Retinal pigment epithelial cell (primary cell): ENCODE data around the gene GEMIN5.

ENCODE experiments used
- DNase-seq: peaks from one replicate; pipeline ENCODE4 v3.0.0-alpha.2; 2010; ENCODE audit warnings: low read depth
- H3K4me3 ChIP-seq: 2 replicates; pipeline ENCODE4 v1.5.1; 2011; ENCODE audit warnings: mild to moderate bottlenecking, low read length, control low read depth, moderate library complexity
- CTCF ChIP-seq: conservative IDR thresholded peaks from 2 replicates; pipeline ENCODE4 v1.5.1; 2011; ENCODE audit warnings: low read depth, low read length, control low read depth, inconsistent platforms

Gene GEMIN5

DNA sequence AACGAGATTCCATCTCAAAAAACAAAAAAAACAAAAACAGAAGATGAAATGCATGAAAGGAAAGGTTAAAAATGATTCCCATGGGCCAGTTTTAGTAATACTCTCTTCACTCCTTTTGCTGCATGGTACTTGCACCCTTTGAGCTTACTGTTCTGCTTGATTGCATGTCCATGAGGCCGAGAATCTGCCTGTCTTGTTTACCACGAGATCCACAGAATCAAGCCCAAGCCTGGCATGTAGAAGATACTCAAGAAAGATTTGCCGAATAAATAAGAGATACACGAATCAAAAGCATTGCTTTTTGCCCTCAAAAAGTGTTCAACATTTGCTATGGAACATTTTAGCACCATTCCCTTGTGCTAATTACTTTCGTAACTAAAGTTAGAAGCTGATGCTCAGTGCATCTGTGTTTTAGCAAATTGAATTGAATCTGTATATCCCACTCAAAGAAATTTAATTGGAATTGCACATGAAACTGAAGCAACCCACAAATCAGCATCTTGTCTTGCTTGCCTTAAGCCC, 88.7 kb downstream of the GEMIN5 start:
- no peak for DNase-seq
- TF ChIP-seq CTCF, result no peak
- no peak overlapping the region for H3K4me3 ChIP-seq

DNA sequence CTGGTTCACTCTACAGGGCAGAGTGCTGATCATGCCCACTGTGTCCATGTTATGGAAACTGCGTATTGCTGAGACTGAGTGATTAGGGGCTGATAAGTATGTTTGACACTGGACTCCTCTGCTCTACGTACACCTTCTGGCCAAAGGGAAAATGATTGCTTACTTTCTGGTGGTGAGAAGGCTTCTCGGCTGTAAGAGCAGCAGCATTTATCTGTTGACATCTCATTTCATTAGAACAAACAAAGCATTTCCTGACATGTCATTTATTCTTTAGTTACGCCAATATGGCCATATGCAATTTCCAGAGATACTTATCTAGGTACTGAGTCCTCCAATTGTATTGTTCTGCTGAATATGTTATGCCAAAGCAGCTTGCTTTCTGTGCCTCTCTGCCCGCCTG, 93.2 kb downstream of the GEMIN5 start:
- no peak for TF ChIP-seq CTCF
- H3K4me3 ChIP-seq, result no peak overlapping the region
- no peak for DNase-seq

- DNase-seq, result no peak
- no peak for TF ChIP-seq CTCF
- H3K4me3 ChIP-seq, result no peak overlapping the region
Measured at GRCh38 chr5:154842689-154843530, 95.1 kb downstream of the GEMIN5 start.

- no peak for TF ChIP-seq CTCF
- no peak for DNase-seq
- no peak overlapping the region for H3K4me3 ChIP-seq
Measured at GRCh38 chr5:154841273-154841661, 96.7 kb downstream of the GEMIN5 start.

DNA sequence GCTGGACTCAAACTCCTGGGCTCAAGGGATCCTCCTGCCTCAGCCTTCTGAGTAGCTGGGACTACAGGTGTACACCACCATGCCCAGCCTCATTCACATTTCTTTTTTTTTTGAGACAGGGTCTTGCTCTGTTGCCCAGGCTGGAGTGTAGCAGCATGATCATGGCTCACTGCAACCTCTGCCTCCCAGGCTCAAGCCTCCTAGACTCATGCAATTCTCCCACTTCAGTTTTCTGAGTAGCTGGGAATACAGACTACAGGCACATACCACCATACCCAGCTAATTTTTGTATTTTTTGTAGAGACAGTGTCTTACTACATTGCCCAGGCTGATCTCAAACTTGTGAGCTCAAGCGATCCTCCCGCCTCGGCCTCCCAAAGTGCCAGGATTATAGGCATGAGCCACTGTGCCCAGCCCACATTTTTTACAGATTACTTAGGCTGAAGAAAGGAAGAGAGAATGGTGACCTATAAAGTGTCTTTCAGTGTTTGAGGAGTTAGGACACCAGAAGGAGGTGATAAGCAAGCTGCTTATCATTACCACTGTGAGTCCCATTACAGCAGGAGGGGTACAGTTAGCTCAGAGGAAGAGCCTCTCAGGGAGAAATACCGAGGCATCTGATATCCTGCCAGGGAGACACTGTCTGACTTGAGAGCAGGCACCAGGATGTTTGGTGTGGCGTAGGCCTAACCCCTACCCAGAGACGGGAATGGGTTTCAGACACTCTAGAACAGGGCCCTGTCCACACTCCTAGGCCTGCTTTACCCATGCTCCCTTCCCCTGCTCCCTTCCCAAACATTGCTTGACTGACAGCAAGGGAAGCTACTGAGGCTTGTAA, 97.4 kb downstream of the GEMIN5 start:
- TF ChIP-seq CTCF, result no peak
- no peak overlapping the region for H3K4me3 ChIP-seq
- no peak for DNase-seq
